Mucosa of descending colon (tissue), 3 donors: ENCODE results near the gene PALMD. TPM values are rescaled to one million over a fixed set of nuclear protein-coding genes. Genes with fewer than 3 reads are reported as not detected.

Experiments used
- ATAC-seq: fragments of 200-7000 bp; cut with Tn5 transposase; one replicate; pipeline ENCODE4 v1.9.1; 2020; ENCODE audit warnings: mild to moderate bottlenecking, moderate library complexity
- DNase-seq, 3 donors: peaks; one replicate each; pipeline ENCODE4 v3.0.0-alpha.2; 2020
- H3K36me3 ChIP-seq: fragments of 200-600 bp; one replicate; pipeline ENCODE4 v1.8.0; 2021; ENCODE audit warnings: low read depth, mild to moderate bottlenecking
- H3K4me1 ChIP-seq: fragments of 200-600 bp; one replicate; pipeline ENCODE4 v1.8.0; 2021; ENCODE audit warnings: low read depth, mild to moderate bottlenecking
- H3K4me3 ChIP-seq: fragments of 200-600 bp; one replicate; pipeline ENCODE4 v1.8.0; 2021; ENCODE audit warnings: mild to moderate bottlenecking
- H3K9me3 ChIP-seq: fragments of 200-600 bp; one replicate; pipeline ENCODE4 v1.8.0; 2021; ENCODE audit warnings: mild to moderate bottlenecking
- intact Hi-C, 2 donors: fragments of 100-400 bp; cut with DNase I in 1 of 2; cut with micrococcal nuclease in 1 of 2; formaldehyde crosslinking; loops; one replicate each; pipeline versions ENCODE4 v1.11.0 to v1.11.1; 2022; cut with DNase I, micrococcal nuclease
- total RNA-seq, 3 donors: library from RNA; stranded (reverse); fragmentation: NEBNext Ultra II Directional in 2 of 3; extraction: Animal tissue kit (Norgen Biotek cat#: 25700) in 2 of 3; gene quantifications; one replicate each; pipeline versions ENCODE4 v1.2.1 to v1.2.4, GENCODE V29; 2021 to 2023
- TF ChIP-seq, protein P1 (sequence below): fragments of 200-600 bp; IDR thresholded peaks from one replicate; pipeline ENCODE4 v1.8.0; 2022; ENCODE audit warnings: antibody characterized with exemption, mild to moderate bottlenecking
- donor health status: DM: no; HTN: no; CAD: no; lungs with moderate emphysema.
- donor health status: DM: no; HTN: no; CAD: no.
- donor health status: DM: no; HTN: yes; CAD: no.

The PALMD gene
- total RNA-seq, 3 donors from 2014 or later: 1.6 to 4.4 (median 4.3) TPM

DNA sequence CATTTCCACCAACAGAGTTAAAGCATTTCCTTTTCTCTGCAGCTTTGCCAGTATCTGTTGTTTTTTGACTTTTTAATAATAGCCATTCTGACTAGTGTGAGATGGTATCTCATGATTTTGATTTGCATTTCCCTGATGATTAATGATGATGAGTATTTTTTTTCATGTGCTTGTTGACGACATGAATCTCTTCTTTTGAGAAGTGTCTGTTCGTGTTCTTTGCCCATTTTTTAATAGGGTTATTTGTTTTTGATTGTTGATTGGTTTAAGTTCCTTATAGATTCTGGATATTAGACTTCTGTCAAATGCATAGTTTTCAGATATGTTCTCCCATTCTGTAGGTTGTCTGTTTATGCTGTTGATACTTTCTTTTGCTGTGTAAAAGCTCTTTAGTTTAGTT is 37.9 kb upstream of the PALMD start:
- ATAC-seq (no peak), DNase-seq (no peak)
- Histone ChIP-seq H3K4me1 (no peaks in the 10 kb centered on the region), H3K4me3 (no peak overlapping the region), H3K36me3 (no peaks in the 10 kb centered on the region), H3K9me3 (no peaks in the 10 kb centered on the region)
- TF ChIP-seq, protein P1, sequence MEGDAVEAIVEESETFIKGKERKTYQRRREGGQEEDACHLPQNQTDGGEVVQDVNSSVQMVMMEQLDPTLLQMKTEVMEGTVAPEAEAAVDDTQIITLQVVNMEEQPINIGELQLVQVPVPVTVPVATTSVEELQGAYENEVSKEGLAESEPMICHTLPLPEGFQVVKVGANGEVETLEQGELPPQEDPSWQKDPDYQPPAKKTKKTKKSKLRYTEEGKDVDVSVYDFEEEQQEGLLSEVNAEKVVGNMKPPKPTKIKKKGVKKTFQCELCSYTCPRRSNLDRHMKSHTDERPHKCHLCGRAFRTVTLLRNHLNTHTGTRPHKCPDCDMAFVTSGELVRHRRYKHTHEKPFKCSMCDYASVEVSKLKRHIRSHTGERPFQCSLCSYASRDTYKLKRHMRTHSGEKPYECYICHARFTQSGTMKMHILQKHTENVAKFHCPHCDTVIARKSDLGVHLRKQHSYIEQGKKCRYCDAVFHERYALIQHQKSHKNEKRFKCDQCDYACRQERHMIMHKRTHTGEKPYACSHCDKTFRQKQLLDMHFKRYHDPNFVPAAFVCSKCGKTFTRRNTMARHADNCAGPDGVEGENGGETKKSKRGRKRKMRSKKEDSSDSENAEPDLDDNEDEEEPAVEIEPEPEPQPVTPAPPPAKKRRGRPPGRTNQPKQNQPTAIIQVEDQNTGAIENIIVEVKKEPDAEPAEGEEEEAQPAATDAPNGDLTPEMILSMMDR: no peak
- intact Hi-C loops: no loop called here

DNA sequence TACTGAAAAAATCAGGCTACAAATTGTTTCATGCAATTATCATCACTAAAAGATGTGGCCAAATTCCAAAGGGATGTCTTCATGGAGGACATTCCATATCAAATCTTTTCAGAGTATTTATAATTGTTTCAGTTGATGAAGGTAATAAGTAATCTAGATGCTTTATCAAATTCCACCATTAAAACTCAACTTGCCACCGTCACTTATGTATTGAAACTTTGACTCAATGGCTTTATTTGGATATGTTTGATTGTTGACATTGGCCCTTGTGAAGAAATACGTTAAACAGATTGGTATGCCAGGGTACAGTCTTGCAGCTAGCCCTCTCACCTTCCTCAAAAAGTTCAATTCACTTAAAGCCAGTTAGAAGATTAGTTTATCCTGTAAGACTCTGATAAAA is 32.2 kb upstream of the PALMD start:
- intact Hi-C loops: no loop called here
- Histone ChIP-seq H3K36me3 (no peaks in the 10 kb centered on the region), H3K4me3 (no peak overlapping the region), H3K9me3 (no peaks in the 10 kb centered on the region), H3K4me1 (no peaks in the 10 kb centered on the region)
- DNase-seq (no peak), ATAC-seq (no peak)
- TF ChIP-seq, protein P1: no peak

DNA sequence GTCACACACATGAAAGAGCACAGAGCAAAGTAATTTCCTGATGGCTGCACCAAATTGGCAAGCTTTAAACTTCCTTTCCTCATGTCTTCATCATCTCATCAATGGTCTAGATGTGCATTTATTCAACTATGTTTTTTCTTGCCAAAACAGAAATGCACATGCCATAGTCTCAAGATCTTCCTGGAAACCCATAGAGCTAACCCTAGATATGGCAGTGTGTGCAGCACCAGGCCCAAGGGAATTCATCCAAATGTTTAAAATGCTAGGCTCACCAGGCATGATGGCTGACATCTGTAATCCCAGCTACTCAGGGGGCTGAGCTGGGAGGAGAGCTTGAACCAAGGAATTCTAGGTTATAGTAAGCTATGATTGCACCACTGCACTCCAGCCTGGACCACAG is 31.2 kb upstream of the PALMD start:
- Histone ChIP-seq H3K9me3 (no peaks in the 10 kb centered on the region), H3K4me1 (no peaks in the 10 kb centered on the region), H3K4me3 (no peak overlapping the region), H3K36me3 (no peaks in the 10 kb centered on the region)
- ATAC-seq (no peak), DNase-seq (no peak)
- intact Hi-C loops: no loop called here
- TF ChIP-seq, protein P1: no peak

DNA sequence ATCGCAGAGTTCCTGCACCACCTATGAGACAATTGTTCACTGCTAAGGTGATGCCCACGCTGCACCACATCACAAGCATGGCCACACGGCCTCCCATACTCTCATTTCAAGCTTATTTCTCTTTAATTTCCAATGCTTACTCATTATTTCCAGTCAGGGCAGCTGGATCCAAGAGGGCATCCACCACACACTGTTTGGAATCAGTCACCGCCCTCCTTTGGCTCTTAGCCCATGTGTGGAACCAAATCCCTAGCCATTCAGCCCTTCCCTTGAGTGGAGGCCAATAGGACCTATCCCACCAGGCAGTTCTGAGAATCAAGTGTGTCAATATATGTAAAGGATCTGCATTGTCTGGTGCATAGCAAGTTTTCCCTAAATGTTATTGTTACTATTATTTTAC is 26.3 kb upstream of the PALMD start:
- no peaks in the 10 kb centered on the region for H3K4me1 ChIP-seq
- no peak for DNase-seq
- intact Hi-C loops: no loop called here
- H3K36me3 ChIP-seq: no peaks in the 10 kb centered on the region
- ATAC-seq: no peak
- H3K4me3 ChIP-seq: no peak overlapping the region
- TF ChIP-seq, protein P1: no peak
- no peaks in the 10 kb centered on the region for H3K9me3 ChIP-seq

DNA sequence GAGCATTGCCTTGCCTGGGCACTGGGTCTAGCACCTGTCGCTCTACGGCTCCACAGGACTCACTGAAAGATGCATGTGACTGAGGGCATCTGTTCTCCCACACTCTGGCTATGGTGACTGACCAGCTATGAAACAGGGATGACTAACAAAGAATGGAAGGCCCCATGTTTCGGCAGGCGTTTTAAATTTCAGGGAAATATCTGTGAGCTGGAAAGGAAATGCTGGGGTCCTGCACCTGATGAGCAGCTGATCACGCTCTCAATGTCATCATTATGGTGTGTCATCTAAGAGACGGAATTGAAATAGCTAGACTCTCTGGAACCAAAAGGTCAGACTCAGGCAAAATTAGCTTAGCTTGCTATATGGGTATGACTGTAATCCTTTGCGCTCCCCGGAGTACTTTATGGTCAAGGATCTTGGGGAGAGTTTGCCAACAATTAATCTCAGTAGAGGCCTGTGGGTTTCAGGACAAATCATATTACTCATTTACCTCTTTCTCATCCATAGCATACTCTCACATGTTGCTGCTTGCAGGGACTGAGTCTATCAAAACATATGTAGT is 24.5 kb upstream of the PALMD start:
- H3K9me3 ChIP-seq: no peaks in the 10 kb centered on the region
- TF ChIP-seq, protein P1: no peak
- ATAC-seq: no peak
- no peaks in the 10 kb centered on the region for H3K4me1 ChIP-seq
- intact Hi-C loops: no loop called here
- no peak for DNase-seq
- no peaks in the 10 kb centered on the region for H3K36me3 ChIP-seq
- no peak overlapping the region for H3K4me3 ChIP-seq
